Lower lobe of right lung (tissue), 2 donors: ENCODE measurements around the gene SSC5D. TPM values are rescaled to one million over a fixed set of nuclear protein-coding genes. Genes with fewer than 3 reads are reported as not detected.

Experiments
- ATAC-seq, 2 donors: fragments of 200-7000 bp; cut with Tn5 transposase; one replicate each; pipeline ENCODE4 v1.9.1; 2020 to 2022; ENCODE audit warnings: mild to moderate bottlenecking in 2 of 2, moderate library complexity in 2 of 2
- DNase-seq: peaks from one replicate; pipeline ENCODE4 v3.0.0-alpha.2; 2020
- H3K27ac ChIP-seq: fragments of 200-600 bp; one replicate; pipeline ENCODE4 v1.8.0; 2022
- H3K27me3 ChIP-seq: fragments of 200-600 bp; one replicate; pipeline ENCODE4 v1.8.0; 2022; ENCODE audit warnings: low read depth
- H3K36me3 ChIP-seq: fragments of 200-600 bp; one replicate; pipeline ENCODE4 v1.8.0; 2022; ENCODE audit warnings: mild to moderate bottlenecking
- H3K4me1 ChIP-seq: fragments of 200-600 bp; one replicate; pipeline ENCODE4 v1.8.0; 2022
- H3K4me3 ChIP-seq: fragments of 200-600 bp; one replicate; pipeline ENCODE4 v1.8.0; 2022; ENCODE audit warnings: mild to moderate bottlenecking
- H3K9me3 ChIP-seq: fragments of 200-600 bp; one replicate; pipeline ENCODE4 v1.8.0; 2022
- intact Hi-C: fragments of 100-400 bp; cut with DNase I; formaldehyde crosslinking; loops from one replicate; pipeline ENCODE4 v1.11.0; 2022
- total RNA-seq: library from RNA; stranded (reverse); fragmentation: NEBNext Ultra II Directional; extraction: Animal tissue kit (Norgen Biotek cat#: 25700); gene quantifications from one replicate; pipeline ENCODE4 v1.2.1, GENCODE V29; 2021
- TF ChIP-seq, protein P1 (sequence below): fragments of 200-600 bp; IDR thresholded peaks from one replicate; pipeline ENCODE4 v1.8.0; 2022; ENCODE audit warnings: antibody characterized with exemption, mild to moderate bottlenecking
- donor health status: DM: no; HTN: yes; CAD: no; lungs with severe emphysema.

The SSC5D gene
- total RNA-seq, 1 donor from 2014 or later = 4.7 TPM

DNA sequence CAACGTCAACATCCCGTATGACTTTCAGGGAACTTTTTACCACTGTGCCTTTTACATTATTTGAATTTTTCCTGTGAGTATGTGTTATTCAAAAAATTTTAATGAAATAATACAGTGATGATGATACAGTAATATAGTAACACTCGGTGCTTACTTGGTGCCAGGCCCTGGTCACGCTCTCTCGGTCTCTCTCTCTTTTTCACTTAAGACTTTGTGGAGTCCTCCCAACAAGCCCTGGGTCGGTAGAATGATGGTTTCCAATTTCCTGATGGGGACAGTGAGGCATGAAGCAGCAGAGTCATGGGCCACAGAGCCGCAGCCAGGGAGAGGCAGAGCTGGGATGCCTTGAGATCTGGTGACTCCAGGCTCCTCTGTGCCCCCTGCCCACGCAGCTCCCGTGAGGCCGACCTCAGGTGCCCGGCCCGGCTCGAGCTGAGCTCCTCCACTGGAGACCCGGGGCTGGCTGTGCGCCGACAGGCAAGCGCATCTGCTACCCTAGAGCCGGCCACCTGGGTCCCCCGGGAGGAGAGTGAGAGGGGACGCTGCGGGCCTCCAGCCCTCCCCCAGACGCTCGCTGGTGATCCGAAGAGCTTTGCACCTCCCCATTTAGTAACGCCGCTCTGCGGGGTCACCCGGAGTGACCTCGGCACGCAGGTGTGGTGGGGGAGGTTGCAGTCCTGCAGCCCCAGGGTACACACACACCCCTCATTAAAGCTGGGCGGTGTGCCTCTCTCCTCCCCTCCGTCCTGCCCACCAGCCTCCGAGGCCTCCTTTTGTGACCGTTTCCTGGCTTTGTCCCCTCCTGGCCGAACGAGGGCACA is 61.5 kb downstream of the SSC5D start:
- ATAC-seq = peak in 1 of 2 donors; percentile 42
- no peak overlapping the region for H3K27ac ChIP-seq

GRCh38 chr19:55550321-55550650 is 62.0 kb downstream of the SSC5D start:
- peaks cover 17% of the 10 kb centered on the region for H3K4me1 ChIP-seq
- no peak overlapping the region for H3K4me3 ChIP-seq
- H3K27ac ChIP-seq = no peak overlapping the region
- intact Hi-C loops = no loop called here
- TF ChIP-seq, protein P1, sequence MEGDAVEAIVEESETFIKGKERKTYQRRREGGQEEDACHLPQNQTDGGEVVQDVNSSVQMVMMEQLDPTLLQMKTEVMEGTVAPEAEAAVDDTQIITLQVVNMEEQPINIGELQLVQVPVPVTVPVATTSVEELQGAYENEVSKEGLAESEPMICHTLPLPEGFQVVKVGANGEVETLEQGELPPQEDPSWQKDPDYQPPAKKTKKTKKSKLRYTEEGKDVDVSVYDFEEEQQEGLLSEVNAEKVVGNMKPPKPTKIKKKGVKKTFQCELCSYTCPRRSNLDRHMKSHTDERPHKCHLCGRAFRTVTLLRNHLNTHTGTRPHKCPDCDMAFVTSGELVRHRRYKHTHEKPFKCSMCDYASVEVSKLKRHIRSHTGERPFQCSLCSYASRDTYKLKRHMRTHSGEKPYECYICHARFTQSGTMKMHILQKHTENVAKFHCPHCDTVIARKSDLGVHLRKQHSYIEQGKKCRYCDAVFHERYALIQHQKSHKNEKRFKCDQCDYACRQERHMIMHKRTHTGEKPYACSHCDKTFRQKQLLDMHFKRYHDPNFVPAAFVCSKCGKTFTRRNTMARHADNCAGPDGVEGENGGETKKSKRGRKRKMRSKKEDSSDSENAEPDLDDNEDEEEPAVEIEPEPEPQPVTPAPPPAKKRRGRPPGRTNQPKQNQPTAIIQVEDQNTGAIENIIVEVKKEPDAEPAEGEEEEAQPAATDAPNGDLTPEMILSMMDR = no peak
- no peak for DNase-seq
- H3K36me3 ChIP-seq = no peaks in the 10 kb centered on the region
- peaks cover 7% of the 10 kb centered on the region for H3K27me3 ChIP-seq
- H3K9me3 ChIP-seq = no peaks in the 10 kb centered on the region
- ATAC-seq = no peak

More for the DNA sequence above, 61.5 kb downstream of the SSC5D start:
- Histone ChIP-seq H3K4me3 (peak overlapping the region; percentile 8), H3K27me3 (peaks cover 7% of the 10 kb centered on the region), H3K9me3 (no peaks in the 10 kb centered on the region), H3K36me3 (no peaks in the 10 kb centered on the region), H3K4me1 (peaks cover 17% of the 10 kb centered on the region)
- TF ChIP-seq, protein P1 = no peak
- no peak for DNase-seq
- intact Hi-C loops = no loop called here

DNA sequence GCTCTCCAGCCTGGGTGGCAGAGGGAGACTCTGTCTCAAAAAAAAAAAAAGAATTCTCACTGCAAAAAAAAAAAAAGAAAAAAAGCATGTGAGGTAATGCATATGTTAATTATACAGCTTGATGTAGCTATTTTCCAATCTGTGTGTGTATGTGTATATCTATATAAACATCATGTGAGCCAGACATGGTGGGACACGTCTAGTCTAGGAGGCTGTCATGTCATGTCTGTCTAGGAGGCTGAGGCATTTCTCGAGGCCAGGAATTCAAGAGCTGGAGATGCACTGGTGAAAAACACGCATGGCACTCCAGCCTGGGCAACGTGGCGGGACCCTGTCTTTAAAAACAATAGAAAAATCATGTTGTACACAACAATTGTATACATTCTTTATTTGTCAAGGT is 64.0 kb downstream of the SSC5D start:
- Histone ChIP-seq H3K4me1 (peaks cover 17% of the 10 kb centered on the region), H3K36me3 (no peaks in the 10 kb centered on the region), H3K9me3 (no peaks in the 10 kb centered on the region), H3K4me3 (no peak overlapping the region), H3K27me3 (peaks cover 7% of the 10 kb centered on the region), H3K27ac (no peak overlapping the region)
- no peak for ATAC-seq
- TF ChIP-seq, protein P1 = no peak
- no peak for DNase-seq
- intact Hi-C loops = no loop called here

DNA sequence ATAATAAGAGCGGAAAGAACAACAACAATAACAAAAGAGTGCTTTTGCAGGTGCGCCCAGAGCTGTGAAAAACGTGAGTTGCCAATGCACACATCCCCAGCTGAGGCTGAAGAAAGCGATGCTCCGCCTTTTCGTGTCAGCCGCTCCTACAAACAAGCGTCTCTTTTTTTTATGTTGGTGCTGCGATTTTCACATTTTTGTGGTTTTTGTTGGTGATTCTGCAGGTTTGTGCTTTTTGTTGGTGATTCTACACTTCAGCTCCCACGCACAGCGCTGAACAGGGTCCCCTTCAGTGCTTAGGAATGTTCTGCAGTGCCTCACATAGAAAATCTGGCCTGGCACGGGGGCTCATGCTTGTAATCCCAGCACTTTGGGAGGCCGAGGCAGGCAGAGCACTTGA is 64.4 kb downstream of the SSC5D start:
- H3K4me1 ChIP-seq = peaks cover 15% of the 10 kb centered on the region
- TF ChIP-seq, protein P1 = no peak
- H3K9me3 ChIP-seq = no peaks in the 10 kb centered on the region
- no peak overlapping the region for H3K27ac ChIP-seq
- H3K4me3 ChIP-seq = no peak overlapping the region
- DNase-seq (no peak), ATAC-seq (no peak)
- intact Hi-C loops = no loop called here
- peaks cover 7% of the 10 kb centered on the region for H3K27me3 ChIP-seq
- H3K36me3 ChIP-seq = no peaks in the 10 kb centered on the region

DNA sequence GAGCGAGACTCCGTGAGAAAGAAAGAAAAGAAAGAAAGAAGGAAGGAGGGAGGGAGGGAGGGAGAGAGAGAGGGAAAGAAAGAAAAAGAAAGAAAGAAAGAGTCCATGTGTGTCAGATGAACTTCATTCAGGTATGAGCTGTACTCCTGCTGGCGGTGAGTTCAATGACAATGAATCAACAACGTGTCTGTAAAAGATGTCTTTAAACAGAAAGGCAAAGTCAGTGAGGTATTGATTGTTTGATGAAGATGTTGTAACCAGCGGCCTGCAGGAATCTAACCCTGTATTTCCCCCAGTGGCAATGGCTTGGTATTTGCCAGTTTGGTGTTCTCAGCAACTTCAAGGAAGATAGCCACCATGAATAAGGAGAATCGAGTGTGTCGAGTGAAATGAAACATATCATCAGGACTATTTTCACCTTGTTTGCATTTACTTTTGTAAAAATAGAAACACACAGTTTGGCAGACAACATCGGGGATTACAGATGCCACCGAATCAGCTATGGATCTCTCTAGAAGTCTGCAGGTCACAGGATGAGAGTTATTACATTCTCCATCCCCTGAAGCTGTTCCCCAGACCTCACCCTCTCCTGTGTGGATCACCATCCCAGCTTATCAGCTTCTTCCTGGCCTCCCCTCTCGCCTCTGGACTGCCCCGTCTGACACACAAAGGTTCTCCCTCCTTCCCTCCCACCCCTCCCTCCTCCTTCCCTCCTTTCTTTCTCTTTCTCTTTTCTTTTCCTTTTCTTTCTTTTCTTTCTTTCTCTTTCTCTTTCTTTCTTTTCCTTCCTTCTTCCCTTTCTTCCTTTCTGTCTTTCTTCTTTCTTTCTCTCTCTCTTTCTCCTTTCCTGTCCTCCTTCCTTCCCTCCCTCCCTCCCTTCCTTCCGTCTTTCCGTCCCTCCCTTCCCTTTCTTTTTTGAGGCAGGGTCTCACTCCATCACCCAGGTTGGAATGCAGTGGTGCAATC is 65.3 kb downstream of the SSC5D start:
- Histone ChIP-seq H3K4me3 (no peak overlapping the region), H3K9me3 (no peaks in the 10 kb centered on the region), H3K4me1 (peaks cover 13% of the 10 kb centered on the region), H3K27me3 (peaks cover 7% of the 10 kb centered on the region), H3K27ac (no peak overlapping the region), H3K36me3 (no peaks in the 10 kb centered on the region)
- intact Hi-C loops = no loop called here
- TF ChIP-seq, protein P1 = no peak
- ATAC-seq (no peak), DNase-seq (no peak)
